GM21619 (cell line): ENCODE measurements around the gene AQP12A.
"Not testable (repeated sequence)": the region's sequence is repeated elsewhere in the genome, so short reads cannot be mapped to it uniquely, and the experiment has no call there.

Experiments
- ATAC-seq: cut with Tn5 transposase; IDR thresholded peaks from one replicate; pipeline ENCODE4 v1.9.1; 2021; ENCODE audit not compliant: unreplicated experiment

Gene AQP12A

GRCh38 chr2:240655931-240656886, 35.5 kb upstream of the AQP12A start:
- ATAC-seq, result peak; percentile 84

DNA sequence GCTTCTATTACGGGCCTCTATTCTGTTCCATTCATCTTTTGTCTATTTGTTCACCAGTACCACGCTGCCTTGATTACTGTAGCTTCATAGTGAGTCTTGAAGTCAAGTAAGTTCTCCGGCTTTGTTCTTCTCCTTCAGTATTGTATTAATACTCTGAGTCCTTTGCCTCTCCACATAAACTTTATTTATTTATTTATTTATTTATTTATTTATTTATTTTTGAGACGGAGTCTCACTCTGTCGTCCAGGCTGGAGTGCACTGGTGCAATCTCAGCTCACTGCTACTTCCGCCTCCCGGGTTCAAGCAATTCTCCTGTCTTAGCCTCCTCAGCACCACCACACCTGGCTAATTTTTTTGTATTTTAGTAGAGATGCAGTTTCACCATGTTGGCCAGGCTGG, 31.8 kb upstream of the AQP12A start:
- ATAC-seq, result not testable (repeated sequence)

DNA sequence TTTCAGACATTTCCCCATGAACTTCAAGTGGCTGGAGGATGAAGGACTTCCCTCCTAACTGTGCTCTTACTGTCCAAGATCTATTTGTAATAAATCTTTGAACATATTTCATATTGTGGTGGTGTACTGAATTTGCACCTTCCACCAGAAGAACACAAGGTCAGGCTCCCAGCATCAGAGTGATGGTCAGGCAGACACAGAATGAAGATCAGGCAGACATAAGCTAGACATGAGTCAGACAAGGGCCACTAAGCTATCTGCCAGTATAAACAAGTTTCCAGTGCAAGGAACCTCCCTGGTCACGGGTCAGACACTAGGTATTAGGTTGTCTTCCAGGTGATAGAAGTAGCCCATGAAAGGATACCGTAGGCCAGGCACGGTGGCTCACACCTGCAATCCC, 29.0 kb upstream of the AQP12A start:
- no peak for ATAC-seq

DNA sequence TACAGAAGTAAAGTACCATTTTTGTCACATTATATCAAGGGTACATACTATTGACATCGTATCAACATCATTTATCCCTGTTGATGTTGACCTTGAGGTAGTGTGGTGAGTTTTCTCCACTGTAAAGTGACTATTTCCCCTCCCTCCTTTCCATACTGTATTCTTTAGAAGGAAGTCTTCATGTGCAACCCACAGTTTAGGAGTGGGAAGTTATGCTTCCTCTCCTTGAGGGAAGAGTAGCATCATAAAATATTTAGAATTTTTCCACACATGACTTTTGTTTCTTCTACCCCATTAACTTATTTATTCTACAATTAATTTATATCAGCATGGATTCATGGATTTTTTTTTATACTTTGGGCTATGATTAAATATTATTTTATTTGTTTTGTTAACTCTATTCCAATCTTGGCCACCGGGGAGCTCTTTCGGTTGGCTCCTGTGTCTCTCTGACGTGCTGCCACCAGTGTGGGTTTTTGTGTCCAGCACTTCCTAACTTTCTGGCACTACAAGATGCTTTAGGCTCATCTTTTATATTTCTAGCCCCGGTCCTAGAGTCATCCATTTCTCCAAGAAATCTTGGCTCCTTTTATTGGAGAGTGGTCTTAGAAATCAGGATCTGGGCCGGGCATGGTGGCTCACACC, 28.0 kb upstream of the AQP12A start:
- no peak for ATAC-seq

DNA sequence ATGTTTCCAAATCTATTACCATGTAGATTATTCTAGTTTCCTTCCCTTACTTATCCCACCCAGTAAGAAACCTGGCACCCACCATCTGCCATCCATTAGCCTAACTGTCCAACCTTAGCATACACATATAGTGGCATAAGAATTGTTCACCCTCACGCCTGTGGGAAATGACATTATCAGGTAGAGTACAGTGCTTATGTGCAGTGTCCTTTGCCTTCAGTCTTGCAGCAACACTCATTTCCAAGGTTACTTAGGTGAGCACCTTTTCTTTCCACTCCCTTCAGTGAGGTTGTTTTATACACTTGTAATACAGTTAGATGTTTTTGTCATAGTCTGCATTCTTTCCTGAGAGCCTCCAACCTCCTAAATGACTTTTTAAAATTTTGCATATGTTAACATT, 27.0 kb upstream of the AQP12A start:
- no peak for ATAC-seq

- ATAC-seq, result no peak
Measured at GRCh38 chr2:240670402-240670801, 21.3 kb upstream of the AQP12A start.

DNA sequence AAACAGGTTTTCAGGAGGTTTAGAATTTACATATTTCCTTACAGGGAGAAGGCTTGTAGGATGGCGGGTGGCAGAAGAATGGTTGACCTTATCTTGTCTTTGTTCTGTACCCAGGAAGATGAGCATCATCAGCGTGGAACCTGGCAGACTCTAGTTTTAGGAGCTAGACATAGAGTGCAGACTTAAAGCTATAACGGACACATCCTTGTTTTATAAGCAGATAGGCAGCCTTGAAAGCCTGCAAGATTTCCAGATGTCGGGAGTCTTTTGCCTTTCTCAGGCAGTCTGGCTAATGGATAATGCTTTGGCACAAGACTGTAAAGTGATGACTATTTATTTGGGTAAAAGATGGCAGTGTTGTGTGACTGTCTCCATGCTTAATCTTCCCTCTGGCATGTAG, 20.7 kb upstream of the AQP12A start:
- ATAC-seq, result no peak

- no peak for ATAC-seq
Measured at GRCh38 chr2:240672076-240672700, 19.5 kb upstream of the AQP12A start.

DNA sequence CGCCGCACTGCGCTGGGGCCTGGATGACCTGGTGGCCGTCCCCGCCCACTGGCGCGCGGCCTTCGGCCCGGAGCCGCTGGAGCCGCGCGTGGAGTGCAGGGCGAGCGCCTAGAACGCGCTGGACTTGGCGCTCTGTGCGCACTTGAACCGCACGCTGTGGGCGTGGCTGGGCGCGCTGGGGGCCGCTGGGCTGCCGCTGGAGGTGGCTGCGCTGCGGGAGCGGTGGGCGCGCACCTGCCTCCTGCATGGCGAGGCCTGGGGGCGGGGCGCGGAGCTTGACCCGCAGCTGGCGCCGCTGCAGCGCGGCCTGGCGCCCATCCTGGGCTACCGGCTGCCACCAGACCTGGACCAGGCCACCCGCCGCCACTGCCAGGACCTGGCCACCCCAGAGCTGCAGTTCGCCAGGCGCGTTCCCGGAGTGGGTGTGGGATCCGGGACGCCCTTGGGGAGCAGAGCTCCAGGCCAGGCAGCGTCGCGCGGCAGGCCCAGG, 18.9 kb upstream of the AQP12A start:
- ATAC-seq, result no peak

DNA sequence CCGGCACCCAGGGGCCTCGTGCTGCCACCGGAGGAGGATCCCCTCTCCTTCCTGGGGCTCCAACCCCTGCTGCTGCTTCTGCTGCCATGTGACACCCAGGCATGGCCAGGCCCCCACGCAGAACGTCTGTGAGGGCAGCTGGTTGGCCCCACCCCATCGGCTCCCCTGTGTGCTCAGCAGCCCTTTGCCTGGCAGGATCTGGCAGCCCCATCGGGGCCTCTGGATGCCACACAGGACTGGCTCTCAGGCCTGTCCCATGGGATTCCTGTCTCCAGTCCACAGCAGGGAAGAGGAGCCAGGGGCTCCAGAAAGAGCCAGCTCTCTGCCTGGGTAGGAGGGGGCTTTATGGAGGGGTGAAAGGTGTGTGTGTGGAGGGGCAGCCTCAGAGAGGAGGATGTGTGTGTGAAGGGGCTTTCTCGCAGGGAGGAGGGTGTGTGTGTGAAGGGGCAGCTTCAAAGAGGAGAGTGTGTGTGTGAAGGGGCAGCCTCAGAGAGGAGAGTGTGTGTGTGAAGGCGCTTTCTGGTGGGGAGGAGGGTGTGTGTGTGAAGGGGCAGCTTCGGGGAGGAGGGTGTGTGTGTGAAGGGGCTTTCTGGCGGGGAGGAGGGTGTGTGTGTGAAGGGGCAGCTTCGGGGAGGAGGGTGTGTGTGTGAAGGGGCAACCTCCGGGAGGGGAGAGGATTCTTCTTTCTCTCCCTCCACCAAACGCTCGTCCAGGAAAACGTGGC, 17.0 kb upstream of the AQP12A start:
- not testable (repeated sequence) for ATAC-seq

DNA sequence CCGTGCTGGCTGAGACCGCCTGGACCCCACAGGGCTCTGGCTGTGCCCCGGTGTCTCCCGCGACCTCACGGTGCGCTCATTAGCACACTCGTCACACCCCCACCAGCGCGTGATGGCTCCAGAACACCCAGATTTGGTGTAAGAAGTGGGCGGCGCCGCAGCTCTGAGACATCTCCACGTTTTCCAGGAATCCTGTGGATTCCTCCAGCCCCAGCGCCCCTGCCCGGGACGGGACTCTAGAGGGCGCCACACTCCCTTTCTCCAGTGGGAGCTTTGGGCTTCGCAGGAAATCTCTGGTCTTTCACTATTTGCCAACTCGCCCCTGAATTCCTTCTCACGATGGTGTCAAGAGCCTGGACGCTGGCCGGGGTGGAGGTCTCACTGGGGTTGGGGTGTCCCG, 16.3 kb upstream of the AQP12A start:
- ATAC-seq, result not testable (repeated sequence)

DNA sequence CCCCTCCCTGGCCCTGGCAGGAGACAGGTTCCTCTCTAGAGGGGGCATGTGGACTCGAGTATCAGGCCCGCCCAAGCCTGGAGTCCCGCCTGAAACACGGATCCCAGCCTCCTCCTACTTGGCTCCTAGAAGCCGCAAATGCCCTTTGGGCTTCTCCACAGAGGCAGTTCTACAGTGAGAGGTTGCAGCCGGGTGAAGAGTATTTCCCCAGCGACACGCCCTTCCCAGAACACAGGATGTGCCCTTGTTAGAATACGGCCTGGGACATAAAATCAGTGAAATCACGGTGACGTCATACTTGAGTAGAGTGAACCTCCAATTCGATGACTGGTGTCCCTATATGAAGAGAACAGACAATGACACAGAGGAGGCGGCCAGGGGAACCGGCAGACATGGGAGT, 13.6 kb upstream of the AQP12A start:
- ATAC-seq, result not testable (repeated sequence)

- ATAC-seq, result not testable (repeated sequence)
Measured at GRCh38 chr2:240678909-240679308, 12.8 kb upstream of the AQP12A start.

GRCh38 chr2:240680185-240680584, 11.5 kb upstream of the AQP12A start:
- ATAC-seq, result not testable (repeated sequence)

- not testable (repeated sequence) for ATAC-seq
Measured at GRCh38 chr2:240682431-240683224, 9.0 kb upstream of the AQP12A start, which contains the start of gene AQP12B. AQP12B (minus strand) TSS chr2:240682885; CDS start chr2:240682837, 48 bp downstream.

DNA sequence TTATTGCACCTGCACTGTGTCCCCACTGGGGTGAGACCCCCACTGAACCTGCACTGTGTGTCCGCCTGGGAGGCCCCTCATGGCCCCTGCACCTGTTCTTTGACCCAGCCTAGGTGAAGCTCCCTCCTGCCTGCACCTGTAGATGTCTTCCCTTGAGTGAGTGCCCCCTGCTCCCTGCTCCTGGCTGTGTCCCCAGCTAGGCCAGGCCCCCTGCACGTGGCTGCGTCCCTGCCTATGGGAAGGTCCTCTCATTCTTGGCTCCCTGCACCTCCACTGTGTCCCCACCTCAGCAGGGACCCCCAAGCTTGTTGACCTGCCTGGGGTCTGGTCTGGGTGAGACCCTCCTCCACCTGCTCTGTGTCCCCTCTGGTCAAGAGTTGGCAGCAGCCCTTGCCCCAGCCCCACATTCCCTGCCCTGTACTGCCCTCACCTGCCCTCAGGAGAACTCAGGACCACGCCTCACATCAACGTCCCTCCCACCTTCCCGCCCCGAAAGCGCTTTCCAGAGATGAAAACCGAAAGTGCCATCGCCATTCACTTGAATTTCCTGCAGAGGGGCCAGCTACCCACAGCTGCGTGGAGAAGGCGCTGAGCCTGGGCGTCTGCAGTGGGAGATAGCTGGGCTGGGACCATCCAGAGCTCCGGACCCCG, 8.2 kb upstream of the AQP12A start:
- not testable (repeated sequence) for ATAC-seq

DNA sequence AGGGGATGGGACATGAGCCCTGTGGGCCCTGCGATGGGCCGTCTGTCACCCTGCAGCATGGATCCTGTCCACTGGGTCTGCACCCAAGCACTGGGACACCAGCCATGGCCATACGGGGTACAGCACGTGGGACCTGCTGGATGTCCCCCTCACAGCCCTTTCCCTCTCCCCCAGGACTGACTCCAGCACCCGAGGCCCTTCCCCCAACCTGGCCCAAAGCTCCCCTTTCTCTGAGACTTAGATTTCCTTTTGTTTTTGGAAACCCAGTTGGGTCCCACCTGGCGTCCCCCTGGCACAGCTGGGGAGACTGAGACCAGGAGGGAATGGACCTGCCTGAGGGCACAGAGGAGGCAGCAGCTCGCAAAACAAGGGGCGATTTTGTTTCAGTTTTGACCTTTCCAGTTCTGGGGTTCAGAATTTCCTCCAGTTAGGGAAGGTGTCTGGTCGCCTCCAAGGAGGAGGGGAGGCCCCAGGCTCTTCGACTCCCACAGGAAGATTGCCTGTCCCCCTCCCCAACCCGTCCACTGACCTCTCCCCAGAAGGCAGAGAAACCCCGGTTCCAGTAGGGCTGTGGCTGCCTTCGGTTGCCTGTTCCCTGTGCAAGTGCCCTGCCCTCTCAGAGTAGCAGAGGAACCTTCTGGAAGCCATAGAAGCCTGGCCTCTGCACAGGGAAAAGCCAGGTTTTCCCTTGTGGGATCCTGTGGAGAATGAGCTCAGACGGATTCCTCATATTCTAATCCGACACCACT, 7.5 kb upstream of the AQP12A start:
- ATAC-seq, result not testable (repeated sequence)

GRCh38 chr2:240685771-240686371, 5.8 kb upstream of the AQP12A start:
- no peak for ATAC-seq
